CD4-positive, alpha-beta T cell treated with Interferon gamma for 1 hour (primary cell): ENCODE measurements around the gene SV2A.
"Not testable (repeated sequence)": the region's sequence is repeated elsewhere in the genome, so short reads cannot be mapped to it uniquely, and the experiment has no call there.

Experiments
- DNase-seq: peaks from one replicate; pipeline ENCODE4 v3.0.0-alpha.2; 2020

The SV2A gene

GRCh38 chr1:149885339-149886120 lies 32.1 kb downstream of the SV2A start:
- peak; percentile 68 for DNase-seq

DNA sequence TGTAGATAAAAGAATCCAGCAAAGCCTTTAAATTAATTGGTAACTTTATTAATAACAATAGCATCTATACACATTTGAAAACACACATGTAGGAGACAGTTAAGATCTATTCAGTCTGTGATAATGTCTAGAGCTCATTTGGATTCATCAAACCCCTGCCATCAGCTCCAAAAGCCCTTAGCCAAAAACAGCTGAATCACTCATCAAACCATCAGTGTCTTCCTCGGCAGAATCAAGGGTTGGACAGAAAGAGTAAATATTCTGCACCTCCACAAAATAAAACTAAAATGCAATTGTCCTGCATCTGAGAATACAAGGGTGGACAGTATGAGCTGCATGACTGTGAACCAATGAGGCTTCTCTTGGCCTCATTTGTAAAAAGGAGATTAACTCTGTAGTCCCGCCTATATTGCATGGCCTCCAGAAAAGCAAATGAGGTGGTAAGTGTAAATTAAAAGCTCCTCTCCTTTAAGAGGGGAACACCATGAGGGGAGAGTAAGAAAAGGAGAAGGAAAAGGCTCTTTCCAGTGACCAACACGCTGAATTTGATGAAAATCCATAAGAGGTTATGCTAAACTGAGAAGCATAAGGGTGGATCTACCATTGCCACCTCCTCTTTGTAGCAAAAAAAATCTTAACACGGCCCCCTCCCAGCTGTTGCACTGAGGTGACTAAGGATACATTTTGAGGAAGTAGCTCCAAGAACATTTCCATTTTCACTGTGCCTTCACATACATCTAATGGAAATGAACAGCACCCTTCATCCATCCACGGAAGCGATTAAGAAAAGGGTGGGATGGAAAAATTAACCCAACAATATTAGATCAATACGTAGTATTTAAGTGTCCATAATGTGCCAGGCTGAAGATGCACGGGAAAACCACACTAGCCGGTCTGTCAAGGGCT lies 33.0 kb downstream of the SV2A start:
- DNase-seq: peak; percentile 18

- DNase-seq: no peak
These were observed 33.9 kb downstream of the SV2A start for GRCh38 chr1:149883598-149884247.

DNA sequence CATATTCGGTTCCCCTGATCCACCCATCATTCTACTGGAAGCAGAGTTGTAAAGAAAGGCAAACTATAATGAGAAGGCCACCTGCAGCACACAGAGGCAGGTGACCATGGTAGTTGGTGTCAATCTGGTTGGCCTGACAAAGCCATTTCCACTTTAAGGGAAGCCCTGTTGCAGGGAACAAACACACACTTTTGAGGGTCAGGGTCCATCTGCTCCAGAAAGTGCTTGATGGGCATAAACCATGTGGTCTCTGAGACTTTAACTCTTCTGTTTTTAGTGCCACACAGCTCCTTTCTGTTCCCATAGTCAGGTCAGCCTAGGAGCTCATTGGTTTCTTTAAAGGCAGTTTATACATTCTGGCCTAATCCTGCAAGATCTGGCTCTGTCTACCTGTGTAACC lies 35.8 kb downstream of the SV2A start:
- no peak for DNase-seq

DNA sequence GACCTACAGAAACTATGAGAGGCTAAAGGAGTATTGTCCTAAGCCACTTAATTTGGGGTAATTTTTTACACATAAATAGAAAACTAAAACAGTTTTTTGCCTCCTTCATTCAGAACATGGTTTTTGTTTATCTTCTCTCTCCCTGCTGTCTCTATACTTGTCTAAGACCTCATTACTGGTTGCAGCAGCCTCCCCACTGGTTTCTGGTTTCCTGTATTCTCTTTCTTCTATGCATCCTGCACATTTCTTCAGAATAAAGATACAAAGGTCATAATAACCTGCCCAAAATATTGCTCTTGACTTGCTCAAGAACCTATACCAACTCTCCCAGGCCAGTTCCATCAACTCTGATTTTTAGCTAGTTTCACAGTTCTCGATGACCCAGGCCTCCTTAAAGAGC lies 38.1 kb downstream of the SV2A start:
- no peak for DNase-seq

GRCh38 chr1:149877211-149877946 lies 40.3 kb downstream of the SV2A start:
- no peak for DNase-seq

- DNase-seq: not testable (repeated sequence)
These were observed 44.6 kb downstream of the SV2A start for GRCh38 chr1:149873060-149873459.

GRCh38 chr1:149866887-149867286 lies 50.8 kb downstream of the SV2A start:
- not testable (repeated sequence) for DNase-seq

GRCh38 chr1:149861497-149862054 lies 56.1 kb downstream of the SV2A start:
- DNase-seq: not testable (repeated sequence)

DNA sequence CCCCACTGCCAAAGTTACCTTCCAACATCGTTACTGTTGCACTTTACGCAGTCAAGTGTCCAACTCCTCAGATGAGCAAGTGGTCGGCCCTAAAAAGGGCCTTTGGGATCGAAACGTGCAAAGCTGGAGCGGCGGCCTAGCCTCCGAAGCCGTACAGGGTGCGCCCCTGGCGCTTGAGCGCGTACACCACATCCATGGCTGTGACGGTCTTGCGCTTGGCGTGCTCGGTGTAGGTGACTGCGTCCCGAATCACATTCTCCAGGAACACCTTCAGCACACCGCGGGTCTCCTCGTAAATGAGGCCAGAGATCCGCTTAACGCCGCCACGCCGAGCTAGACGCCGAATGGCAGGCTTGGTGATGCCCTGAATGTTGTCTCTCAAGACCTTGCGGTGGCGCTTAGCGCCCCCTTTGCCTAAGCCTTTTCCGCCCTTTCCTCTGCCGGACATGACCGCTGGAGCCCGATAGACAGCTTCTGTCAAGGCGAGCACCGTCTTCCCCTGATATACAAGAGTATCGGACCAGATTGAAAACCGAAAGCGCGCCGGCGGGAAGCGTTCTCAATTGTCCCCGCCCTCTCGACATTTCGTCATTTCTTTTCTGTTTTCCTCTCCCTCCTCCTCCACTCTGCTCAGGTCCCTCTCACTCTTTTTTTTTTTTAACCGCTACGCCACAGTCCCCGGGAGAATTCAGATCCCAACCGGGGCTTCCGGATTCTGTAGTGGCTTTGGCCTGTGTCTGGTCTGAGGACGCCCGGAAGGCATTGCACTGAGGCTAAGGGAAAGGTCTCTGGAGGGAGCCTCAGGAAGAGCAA lies 56.8 kb downstream of the SV2A start:
- DNase-seq: not testable (repeated sequence)

DNA sequence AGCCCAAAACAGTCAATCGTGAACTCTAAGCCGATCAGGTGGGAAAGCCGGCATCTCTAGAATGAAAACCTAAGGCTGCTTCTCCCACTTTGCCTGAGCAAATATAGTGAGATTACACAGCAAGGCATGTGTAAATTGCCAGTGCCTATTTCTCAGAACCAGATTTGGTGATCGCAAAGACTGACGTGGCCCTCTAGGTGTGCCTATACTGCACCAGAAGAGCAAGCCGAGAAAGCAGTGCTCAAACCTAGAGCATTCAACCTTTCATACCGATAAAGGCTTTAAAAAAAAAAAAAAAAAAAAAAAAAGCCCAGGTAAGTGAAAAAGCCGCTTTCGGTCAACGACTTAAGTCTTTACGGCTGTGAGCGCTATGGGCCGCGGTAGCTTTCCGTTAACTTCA lies 57.4 kb downstream of the SV2A start:
- not testable (repeated sequence) for DNase-seq
